Caki2 (cell line): ENCODE measurements around the gene ADAMTS17. TPM values are rescaled to one million over a fixed set of nuclear protein-coding genes. Genes with fewer than 3 reads are reported as not detected.

Experiments used
- DNase-seq: peaks from one replicate; pipeline ENCODE4 v3.0.0-alpha.2; 2015; ENCODE audit warnings: low read depth
- in situ Hi-C: cut with HindIII; loops from 2 replicates; pipeline ENCODE4 v1.10.0; 2016; ENCODE audit warnings: low sequenced_read_pairs, low pct_unique_long_range_greater_than_20kb, mixed read lengths
- total RNA-seq: library from RNA; depleted of rRNA; stranded (reverse); fragments of >200 nt; shearing (Covaris generic); gene quantifications from 2 replicates; pipeline ENCODE4 v1.2.3, GENCODE V29; 2014; ENCODE audit warnings: low replicate concordance

ADAMTS17 gene
- total RNA-seq, 1 experiment from 2014 or later: not detected

- DNase-seq: no peak
- in situ Hi-C loops: no loop called here
Measured at GRCh38 chr15:100172356-100173024, 169.3 kb downstream of the ADAMTS17 start.

- no peak for DNase-seq
- in situ Hi-C loops: no loop called here
Measured at GRCh38 chr15:100171411-100171810, 170.4 kb downstream of the ADAMTS17 start.

- DNase-seq: no peak
- in situ Hi-C loops: no loop called here
Measured at GRCh38 chr15:100170291-100171210, 171.2 kb downstream of the ADAMTS17 start.

GRCh38 chr15:100169615-100170290 lies 172.0 kb downstream of the ADAMTS17 start:
- in situ Hi-C loops: no loop called here
- DNase-seq: no peak

- in situ Hi-C loops: no loop called here
- no peak for DNase-seq
Measured at GRCh38 chr15:100168787-100169186, 173.0 kb downstream of the ADAMTS17 start.

- in situ Hi-C loops: no loop called here
- DNase-seq: no peak
Measured at GRCh38 chr15:100167884-100168375, 173.8 kb downstream of the ADAMTS17 start.

GRCh38 chr15:100166313-100166712 lies 175.5 kb downstream of the ADAMTS17 start:
- no peak for DNase-seq
- in situ Hi-C loops: no loop called here

GRCh38 chr15:100163961-100164360 lies 177.8 kb downstream of the ADAMTS17 start:
- DNase-seq: no peak
- in situ Hi-C loops: no loop called here

- in situ Hi-C loops: no loop called here
- no peak for DNase-seq
Measured at GRCh38 chr15:100160953-100161352, 180.8 kb downstream of the ADAMTS17 start.

GRCh38 chr15:100159436-100159835 lies 182.3 kb downstream of the ADAMTS17 start:
- no peak for DNase-seq
- in situ Hi-C loops: no loop called here

- DNase-seq: no peak
- in situ Hi-C loops: no loop called here
Measured at GRCh38 chr15:100158356-100158755, 183.4 kb downstream of the ADAMTS17 start.

- no peak for DNase-seq
- in situ Hi-C loops: no loop called here
Measured at GRCh38 chr15:100156201-100156600, 185.6 kb downstream of the ADAMTS17 start.

GRCh38 chr15:100154338-100154737 lies 187.4 kb downstream of the ADAMTS17 start:
- DNase-seq: no peak
- in situ Hi-C loops: no loop called here

- in situ Hi-C loops: no loop called here
Measured at GRCh38 chr15:100152463-100152862, 189.3 kb downstream of the ADAMTS17 start.

GRCh38 chr15:100150906-100151305 lies 190.9 kb downstream of the ADAMTS17 start:
- no peak for DNase-seq
- in situ Hi-C loops: no loop called here

More at GRCh38 chr15:100152463-100152862, 189.3 kb downstream of the ADAMTS17 start:
- DNase-seq: no peak

- DNase-seq: no peak
- in situ Hi-C loops: no loop called here
Measured at GRCh38 chr15:100147828-100148227, 193.9 kb downstream of the ADAMTS17 start.

- DNase-seq: no peak
- in situ Hi-C loops: no loop called here
Measured at GRCh38 chr15:100143378-100143777, 198.4 kb downstream of the ADAMTS17 start.

- in situ Hi-C loops: no loop called here
- no peak for DNase-seq
Measured at GRCh38 chr15:100141311-100142001, 200.3 kb downstream of the ADAMTS17 start.
